ENCODE measurements around the gene SLC4A1AP.
A peak's percentile ranks its signal among the peaks of the same experiment; 100 is the strongest.

The SLC4A1AP gene

GRCh38 chr2:27702302-27702701 lies 38.6 kb downstream of the SLC4A1AP start:
- peaks cover 6% of the 10 kb centered on the region for H3K36me3 Mint-ChIP-seq (ENCODE audit: low read depth)
- no peaks in the 10 kb centered on the region for H3K27me3 Mint-ChIP-seq (ENCODE audit: low read depth)
- no peak overlapping the region for H3K4me3 Mint-ChIP-seq
- no peak for DNase-seq (ENCODE audit: low spot score)
- H3K27ac Mint-ChIP-seq, result no peak overlapping the region
- H3K9me3 Mint-ChIP-seq, result no peaks in the 10 kb centered on the region
- H3K4me1 Mint-ChIP-seq (ENCODE audit: low read depth), result peaks cover 22% of the 10 kb centered on the region

- Mint-ChIP-seq H3K27ac (peak overlapping the region; percentile 28), H3K4me3 (no peak overlapping the region), H3K27me3 (ENCODE audit: low read depth) (no peaks in the 10 kb centered on the region), H3K36me3 (ENCODE audit: low read depth) (no peaks in the 10 kb centered on the region), H3K9me3 (no peaks in the 10 kb centered on the region), H3K4me1 (ENCODE audit: low read depth) (peaks cover 13% of the 10 kb centered on the region)
- peak; percentile 78 for DNase-seq (ENCODE audit: low spot score)
Observed at GRCh38 chr2:27703638-27704341, 40.1 kb downstream of the SLC4A1AP start.

GRCh38 chr2:27704342-27704876 lies 40.7 kb downstream of the SLC4A1AP start:
- no peak for DNase-seq (ENCODE audit: low spot score)
- Mint-ChIP-seq H3K27ac (no peak overlapping the region), H3K9me3 (no peaks in the 10 kb centered on the region), H3K36me3 (ENCODE audit: low read depth) (no peaks in the 10 kb centered on the region), H3K4me1 (ENCODE audit: low read depth) (peaks cover 13% of the 10 kb centered on the region), H3K27me3 (ENCODE audit: low read depth) (no peaks in the 10 kb centered on the region), H3K4me3 (no peak overlapping the region)

- Mint-ChIP-seq H3K36me3 (ENCODE audit: low read depth) (no peaks in the 10 kb centered on the region), H3K4me1 (ENCODE audit: low read depth) (peaks cover 13% of the 10 kb centered on the region), H3K27ac (no peak overlapping the region), H3K9me3 (no peaks in the 10 kb centered on the region), H3K4me3 (no peak overlapping the region), H3K27me3 (ENCODE audit: low read depth) (no peaks in the 10 kb centered on the region)
- no peak for DNase-seq (ENCODE audit: low spot score)
Observed at GRCh38 chr2:27705851-27706622, 42.3 kb downstream of the SLC4A1AP start.

GRCh38 chr2:27707462-27708256 lies 44.0 kb downstream of the SLC4A1AP start:
- no peak overlapping the region for H3K4me3 Mint-ChIP-seq
- no peaks in the 10 kb centered on the region for H3K27me3 Mint-ChIP-seq (ENCODE audit: low read depth)
- DNase-seq (ENCODE audit: low spot score), result no peak
- H3K9me3 Mint-ChIP-seq, result no peaks in the 10 kb centered on the region
- no peaks in the 10 kb centered on the region for H3K36me3 Mint-ChIP-seq (ENCODE audit: low read depth)
- H3K4me1 Mint-ChIP-seq (ENCODE audit: low read depth), result peaks cover 13% of the 10 kb centered on the region
- no peak overlapping the region for H3K27ac Mint-ChIP-seq

GRCh38 chr2:27708257-27708654 lies 44.6 kb downstream of the SLC4A1AP start:
- Mint-ChIP-seq H3K27ac (no peak overlapping the region), H3K4me3 (no peak overlapping the region), H3K9me3 (no peaks in the 10 kb centered on the region), H3K27me3 (ENCODE audit: low read depth) (peaks cover 3% of the 10 kb centered on the region), H3K36me3 (ENCODE audit: low read depth) (no peaks in the 10 kb centered on the region), H3K4me1 (ENCODE audit: low read depth) (peaks cover 12% of the 10 kb centered on the region)
- DNase-seq (ENCODE audit: low spot score), result no peak

- Mint-ChIP-seq H3K9me3 (no peaks in the 10 kb centered on the region), H3K27me3 (ENCODE audit: low read depth) (peaks cover 3% of the 10 kb centered on the region), H3K27ac (no peak overlapping the region), H3K4me1 (ENCODE audit: low read depth) (peaks cover 11% of the 10 kb centered on the region), H3K4me3 (no peak overlapping the region), H3K36me3 (ENCODE audit: low read depth) (no peaks in the 10 kb centered on the region)
- DNase-seq (ENCODE audit: low spot score), result no peak
Observed at GRCh38 chr2:27708666-27709065, 45.0 kb downstream of the SLC4A1AP start.

GRCh38 chr2:27709326-27709725 lies 45.6 kb downstream of the SLC4A1AP start:
- Mint-ChIP-seq H3K36me3 (ENCODE audit: low read depth) (no peaks in the 10 kb centered on the region), H3K27me3 (ENCODE audit: low read depth) (peaks cover 5% of the 10 kb centered on the region), H3K9me3 (no peaks in the 10 kb centered on the region), H3K27ac (no peak overlapping the region), H3K4me3 (no peak overlapping the region), H3K4me1 (ENCODE audit: low read depth) (peaks cover 8% of the 10 kb centered on the region)
- no peak for DNase-seq (ENCODE audit: low spot score)

GRCh38 chr2:27709960-27710575 lies 46.4 kb downstream of the SLC4A1AP start:
- Mint-ChIP-seq H3K9me3 (no peaks in the 10 kb centered on the region), H3K36me3 (ENCODE audit: low read depth) (no peaks in the 10 kb centered on the region), H3K4me3 (no peak overlapping the region), H3K27ac (no peak overlapping the region), H3K27me3 (ENCODE audit: low read depth) (peaks cover 11% of the 10 kb centered on the region), H3K4me1 (ENCODE audit: low read depth) (peaks cover 4% of the 10 kb centered on the region)
- no peak for DNase-seq (ENCODE audit: low spot score)

- H3K36me3 Mint-ChIP-seq (ENCODE audit: low read depth), result no peaks in the 10 kb centered on the region
- H3K9me3 Mint-ChIP-seq, result no peaks in the 10 kb centered on the region
- DNase-seq (ENCODE audit: low spot score), result no peak
- H3K4me3 Mint-ChIP-seq, result no peak overlapping the region
- H3K27ac Mint-ChIP-seq, result no peak overlapping the region
- peaks cover 4% of the 10 kb centered on the region for H3K4me1 Mint-ChIP-seq (ENCODE audit: low read depth)
- H3K27me3 Mint-ChIP-seq (ENCODE audit: low read depth), result peaks cover 11% of the 10 kb centered on the region
Observed at GRCh38 chr2:27710640-27711430, 47.1 kb downstream of the SLC4A1AP start.

GRCh38 chr2:27711804-27712203 lies 48.1 kb downstream of the SLC4A1AP start:
- Mint-ChIP-seq H3K36me3 (ENCODE audit: low read depth) (no peaks in the 10 kb centered on the region), H3K27me3 (ENCODE audit: low read depth) (peaks cover 16% of the 10 kb centered on the region), H3K4me1 (ENCODE audit: low read depth) (peaks cover 8% of the 10 kb centered on the region), H3K27ac (no peak overlapping the region), H3K4me3 (no peak overlapping the region), H3K9me3 (no peaks in the 10 kb centered on the region)
- no peak for DNase-seq (ENCODE audit: low spot score)

- Mint-ChIP-seq H3K4me1 (ENCODE audit: low read depth) (peaks cover 12% of the 10 kb centered on the region), H3K9me3 (no peaks in the 10 kb centered on the region), H3K27me3 (ENCODE audit: low read depth) (peaks cover 20% of the 10 kb centered on the region), H3K27ac (no peak overlapping the region), H3K4me3 (no peak overlapping the region), H3K36me3 (ENCODE audit: low read depth) (no peaks in the 10 kb centered on the region)
- DNase-seq (ENCODE audit: low spot score), result no peak
Observed at GRCh38 chr2:27712522-27712921, 48.8 kb downstream of the SLC4A1AP start.

- no peak overlapping the region for H3K4me3 Mint-ChIP-seq
- peaks cover 12% of the 10 kb centered on the region for H3K4me1 Mint-ChIP-seq (ENCODE audit: low read depth)
- H3K27me3 Mint-ChIP-seq (ENCODE audit: low read depth), result peaks cover 20% of the 10 kb centered on the region
- no peak for DNase-seq (ENCODE audit: low spot score)
- no peaks in the 10 kb centered on the region for H3K36me3 Mint-ChIP-seq (ENCODE audit: low read depth)
- no peak overlapping the region for H3K27ac Mint-ChIP-seq
- no peaks in the 10 kb centered on the region for H3K9me3 Mint-ChIP-seq
Observed at GRCh38 chr2:27713201-27713600, 49.5 kb downstream of the SLC4A1AP start.

Measured in T-helper 2 cell treated with Interferon-gamma antibody and Interleukin-4, amounts not matched to agents 5 μg/mL and 100 μg/mL, for 36 hours (primary cell).